Measurements from ENCODE around the gene ATE1.
"Not testable (repeated sequence)": the region's sequence is repeated elsewhere in the genome, so short reads cannot be mapped to it uniquely, and the experiment has no call there.

ATE1 gene

GRCh38 chr10:121927841-121928527 lies at the start of gene ATE1:
TSS of gene ATE1 (minus strand) at chr10:121928031. CDS start at chr10:121927949, 82 bp downstream.
- peak; percentile 66 for DNase-seq (ENCODE audit: low read depth, low spot score)

DNA sequence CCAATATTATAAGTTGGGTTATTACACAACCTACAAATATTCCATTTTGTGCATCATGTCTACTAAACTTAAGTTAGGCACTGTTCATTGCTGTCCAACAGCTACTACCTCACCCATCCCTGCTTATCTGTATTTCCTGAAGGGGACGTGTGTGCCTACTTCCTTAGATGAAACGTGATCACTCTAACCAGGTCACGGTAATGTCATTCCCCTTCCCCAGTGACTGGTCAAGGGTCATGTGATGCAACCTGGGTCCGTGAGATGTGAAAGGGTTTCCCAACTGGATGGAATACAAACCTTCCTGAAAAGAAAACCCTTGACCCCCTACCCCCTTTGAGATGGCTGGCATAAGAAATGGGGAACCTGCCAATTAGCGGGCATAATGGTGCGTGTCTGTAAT lies 48.8 kb upstream of the ATE1 start:
- no peak for DNase-seq (ENCODE audit: low read depth, low spot score)

DNA sequence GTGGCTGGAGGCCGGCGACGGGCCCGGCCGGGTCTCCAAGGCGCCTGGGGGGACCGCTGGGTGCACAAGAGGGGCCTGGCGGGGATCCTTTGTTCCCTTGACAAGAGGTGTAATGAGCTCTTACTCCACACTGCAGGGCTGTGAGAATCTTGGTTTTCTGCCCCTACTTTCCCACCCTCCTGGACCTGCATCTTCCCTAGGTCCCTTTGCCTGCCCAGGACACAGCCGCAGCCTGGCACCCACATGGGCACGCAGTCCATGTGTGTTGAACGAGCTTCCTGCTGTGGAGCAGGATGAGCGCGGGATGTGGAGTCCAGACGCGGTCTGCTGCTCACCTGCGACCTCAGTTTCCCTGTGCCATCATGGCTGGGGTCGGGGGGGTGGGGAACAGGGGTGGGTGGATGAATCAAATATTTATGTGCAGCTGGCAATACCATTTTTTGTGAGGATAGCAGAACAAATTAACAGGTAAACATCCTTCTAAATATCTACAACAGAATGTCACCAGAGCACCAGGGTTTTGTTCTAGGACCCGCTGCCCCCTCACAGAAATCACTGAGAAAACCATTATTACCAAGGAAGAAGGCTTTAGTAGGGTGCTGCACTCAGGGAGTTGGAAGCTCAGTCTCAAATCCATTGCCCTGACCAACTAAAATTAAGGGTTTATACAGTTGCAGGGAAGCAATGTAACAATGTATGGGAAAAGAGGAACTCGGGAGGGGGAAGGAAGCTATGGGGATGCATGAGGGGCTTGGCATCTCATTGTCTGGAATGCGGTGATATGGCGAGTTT lies 47.7 kb upstream of the ATE1 start:
- no peak for DNase-seq (ENCODE audit: low read depth, low spot score)

- peak; percentile 46 for DNase-seq (ENCODE audit: low read depth, low spot score)
These were observed 46.9 kb upstream of the ATE1 start, which contains the start of gene NSMCE4A for GRCh38 chr10:121974535-121975294. TSS of gene NSMCE4A (minus strand) at chr10:121975217. CDS start at chr10:121975165, 52 bp downstream.

- no peak for DNase-seq (ENCODE audit: low read depth, low spot score)
These were observed 46.2 kb upstream of the ATE1 start for GRCh38 chr10:121974019-121974534.

- not testable (repeated sequence) for DNase-seq (ENCODE audit: low read depth, low spot score)
These were observed 41.3 kb upstream of the ATE1 start for GRCh38 chr10:121969086-121969485.

GRCh38 chr10:121965996-121966395 lies 38.2 kb upstream of the ATE1 start:
- DNase-seq (ENCODE audit: low read depth, low spot score): no peak

GRCh38 chr10:121961456-121961855 lies 33.6 kb upstream of the ATE1 start:
- no peak for DNase-seq (ENCODE audit: low read depth, low spot score)

- DNase-seq (ENCODE audit: low read depth, low spot score): no peak
These were observed 31.8 kb upstream of the ATE1 start for GRCh38 chr10:121959671-121960070.

- DNase-seq (ENCODE audit: low read depth, low spot score): no peak
These were observed 28.6 kb upstream of the ATE1 start for GRCh38 chr10:121956111-121957061.

DNA sequence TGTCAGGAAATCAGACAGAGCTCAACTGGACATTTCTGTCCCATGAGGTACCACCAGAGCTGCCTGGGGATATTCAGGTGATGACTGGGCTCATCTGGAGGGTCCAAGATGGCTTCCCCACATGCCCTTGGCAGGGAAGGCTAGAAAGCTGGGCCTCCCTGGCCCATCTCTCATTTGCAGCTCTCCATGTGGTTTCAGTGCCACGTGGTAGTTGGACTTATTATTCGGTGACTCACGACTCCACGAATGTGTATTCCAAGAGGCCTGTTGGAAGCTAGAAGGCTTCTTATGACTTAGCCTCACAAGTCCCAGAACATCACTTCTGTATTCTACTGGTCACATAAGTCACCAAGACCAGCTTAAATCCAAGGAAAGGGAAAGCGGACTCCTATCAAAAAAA lies 24.4 kb upstream of the ATE1 start:
- no peak for DNase-seq (ENCODE audit: low read depth, low spot score)

DNA sequence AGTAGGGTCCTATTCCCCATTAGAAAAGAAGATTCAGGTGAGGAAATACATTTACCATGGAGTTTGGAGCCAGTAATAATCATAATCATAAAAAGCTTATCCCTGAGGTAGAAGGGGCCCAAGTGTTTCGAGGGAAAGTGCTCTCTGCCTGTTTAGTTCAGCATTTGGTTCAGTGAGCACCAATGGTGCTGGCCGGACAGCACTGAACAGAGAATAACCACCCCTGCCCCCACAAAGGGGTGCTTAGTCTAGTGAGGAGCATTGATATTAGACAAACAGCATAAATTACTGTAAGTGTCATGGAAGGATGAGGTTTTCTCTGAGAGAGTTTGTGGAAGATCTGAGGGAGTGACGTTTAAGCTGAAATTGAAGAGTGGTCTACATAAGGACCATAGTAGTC lies 21.6 kb upstream of the ATE1 start:
- DNase-seq (ENCODE audit: low read depth, low spot score): no peak

- DNase-seq (ENCODE audit: low read depth, low spot score): no peak
These were observed 21.2 kb upstream of the ATE1 start for GRCh38 chr10:121949049-121949448.

DNA sequence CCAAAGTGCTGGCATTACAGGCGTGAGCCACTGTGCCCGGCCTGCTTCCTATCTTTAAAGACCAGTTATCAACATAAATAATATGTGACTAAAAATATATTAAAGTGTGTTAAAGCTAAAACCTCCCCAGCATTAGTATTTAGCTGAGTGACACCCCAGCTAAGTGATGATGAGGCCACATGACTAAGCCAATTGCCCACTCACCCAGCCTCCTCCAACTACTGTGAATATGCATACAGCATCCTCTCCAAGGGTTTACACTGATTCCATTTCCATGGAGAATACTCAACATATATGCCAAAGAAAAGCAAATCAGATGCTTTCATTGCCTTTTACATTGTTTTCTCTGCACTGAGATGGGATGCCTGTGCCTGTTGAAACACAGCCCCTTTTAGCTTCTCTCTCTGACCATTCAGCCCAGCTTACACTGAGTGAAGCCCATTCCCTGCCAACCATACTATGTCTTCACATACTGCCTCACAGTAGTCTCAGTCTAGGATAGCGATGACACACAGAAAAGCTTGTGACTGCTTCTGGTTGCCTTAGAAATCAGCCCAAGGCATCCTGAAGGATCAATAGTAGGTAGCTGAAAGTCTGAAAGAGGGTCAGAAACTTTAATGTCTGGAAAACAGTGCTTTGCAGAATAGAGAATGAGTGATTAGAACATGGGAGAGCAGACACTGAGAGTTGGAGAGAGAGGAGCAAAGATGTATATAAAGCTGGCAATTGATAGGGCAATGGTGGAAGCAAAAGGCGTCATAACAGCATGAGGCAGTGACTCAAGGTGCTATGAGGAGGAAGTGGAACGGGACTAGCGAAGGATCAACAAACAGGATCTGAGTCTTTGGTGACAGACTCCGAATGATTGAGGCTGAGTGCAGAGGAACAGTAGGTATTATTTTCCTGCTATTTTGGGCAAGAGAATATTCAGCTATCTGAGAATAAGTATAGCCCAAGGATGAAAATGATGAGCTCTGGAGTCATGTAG lies 19.8 kb upstream of the ATE1 start:
- DNase-seq (ENCODE audit: low read depth, low spot score): no peak

GRCh38 chr10:121942749-121943416 lies 15.1 kb upstream of the ATE1 start:
- no peak for DNase-seq (ENCODE audit: low read depth, low spot score)

- no peak for DNase-seq (ENCODE audit: low read depth, low spot score)
These were observed 13.7 kb upstream of the ATE1 start for GRCh38 chr10:121941532-121941931.

GRCh38 chr10:121936295-121936694 lies 8.5 kb upstream of the ATE1 start:
- no peak for DNase-seq (ENCODE audit: low read depth, low spot score)

GRCh38 chr10:121935702-121936101 lies 7.9 kb upstream of the ATE1 start:
- no peak for DNase-seq (ENCODE audit: low read depth, low spot score)

Data from activated CD4-positive, CD25-positive, alpha-beta regulatory T cell treated with anti-CD3 and anti-CD28 coated beads, Interleukin-2, amount 50 U/mL, for 16 hours (primary cell).